RWPE1 (cell line): ENCODE measurements around the gene GCDH.

Source experiments
- CTCF ChIA-PET: fragments of 350-600 bp; sonication (Branson Sonifier 250); formaldehyde crosslinking; extraction: SDS; loops from one replicate; lab custom pipeline; 2021; lab: Yijun Ruan, JAX
- POLR2A ChIA-PET: fragments of 400-600 bp; formaldehyde crosslinking; extraction: SDS; loops from one replicate; lab custom pipeline; 2020; ENCODE audit warnings: antibody characterized with exemption; ENCODE audit not compliant: low non-redundant PET; lab: Yijun Ruan, JAX
- DNase-seq: peaks from one replicate; pipeline ENCODE4 v3.0.0; 2012; ENCODE audit warnings: low spot score
- H3K27ac ChIP-seq: fragments of 450-650 bp; 2 replicates; pipeline ENCODE4 v1.5.1; 2017
- TF ChIP-seq, protein P1 (sequence below): fragments of 450-650 bp; conservative IDR thresholded peaks from 2 replicates; pipeline ENCODE4 v1.5.1; 2017; ENCODE audit warnings: low read depth, mild to moderate bottlenecking

The GCDH gene

DNA sequence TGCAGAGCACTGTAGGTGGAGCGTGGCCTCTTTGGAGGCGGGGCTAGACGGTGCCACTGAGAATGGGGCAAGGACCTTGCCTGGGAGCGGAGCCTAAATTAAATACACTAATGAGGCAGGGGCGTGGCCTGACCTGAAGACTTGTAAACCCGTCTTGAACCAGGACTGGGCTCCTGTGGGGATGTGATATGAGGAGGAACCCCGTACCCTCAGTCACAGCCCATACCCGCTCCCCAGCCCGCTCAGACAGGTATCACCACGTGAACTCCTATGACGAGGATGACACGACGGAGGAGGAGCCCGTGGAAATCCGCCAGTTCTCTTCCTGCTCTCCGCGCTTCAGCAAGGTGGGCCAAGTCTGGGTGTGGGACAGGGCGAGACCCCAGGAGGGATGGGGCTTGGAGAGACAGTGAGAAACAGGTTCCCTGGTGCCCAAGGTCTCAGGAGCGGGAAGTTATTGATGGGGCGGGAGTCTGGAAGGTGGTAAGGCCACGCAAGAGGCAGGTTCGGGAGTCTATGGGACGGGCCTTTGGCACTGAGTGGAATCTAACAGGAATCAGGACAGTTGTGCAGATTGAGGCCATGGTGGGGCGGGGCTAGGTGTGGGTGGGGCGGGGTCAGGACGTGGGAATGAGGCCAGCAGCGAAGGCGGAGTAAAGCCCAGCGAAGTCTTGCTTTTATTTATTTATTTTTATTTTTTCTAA is 24.4 kb upstream of the GCDH start:
- peak overlapping the region; percentile 25; the same call in 1 of the 2 replicates for H3K27ac ChIP-seq
- ChIA-PET POLR2A (no interaction called here), CTCF (no interaction called here)
- TF ChIP-seq, protein P1, sequence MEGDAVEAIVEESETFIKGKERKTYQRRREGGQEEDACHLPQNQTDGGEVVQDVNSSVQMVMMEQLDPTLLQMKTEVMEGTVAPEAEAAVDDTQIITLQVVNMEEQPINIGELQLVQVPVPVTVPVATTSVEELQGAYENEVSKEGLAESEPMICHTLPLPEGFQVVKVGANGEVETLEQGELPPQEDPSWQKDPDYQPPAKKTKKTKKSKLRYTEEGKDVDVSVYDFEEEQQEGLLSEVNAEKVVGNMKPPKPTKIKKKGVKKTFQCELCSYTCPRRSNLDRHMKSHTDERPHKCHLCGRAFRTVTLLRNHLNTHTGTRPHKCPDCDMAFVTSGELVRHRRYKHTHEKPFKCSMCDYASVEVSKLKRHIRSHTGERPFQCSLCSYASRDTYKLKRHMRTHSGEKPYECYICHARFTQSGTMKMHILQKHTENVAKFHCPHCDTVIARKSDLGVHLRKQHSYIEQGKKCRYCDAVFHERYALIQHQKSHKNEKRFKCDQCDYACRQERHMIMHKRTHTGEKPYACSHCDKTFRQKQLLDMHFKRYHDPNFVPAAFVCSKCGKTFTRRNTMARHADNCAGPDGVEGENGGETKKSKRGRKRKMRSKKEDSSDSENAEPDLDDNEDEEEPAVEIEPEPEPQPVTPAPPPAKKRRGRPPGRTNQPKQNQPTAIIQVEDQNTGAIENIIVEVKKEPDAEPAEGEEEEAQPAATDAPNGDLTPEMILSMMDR = no peak
- no peak for DNase-seq

DNA sequence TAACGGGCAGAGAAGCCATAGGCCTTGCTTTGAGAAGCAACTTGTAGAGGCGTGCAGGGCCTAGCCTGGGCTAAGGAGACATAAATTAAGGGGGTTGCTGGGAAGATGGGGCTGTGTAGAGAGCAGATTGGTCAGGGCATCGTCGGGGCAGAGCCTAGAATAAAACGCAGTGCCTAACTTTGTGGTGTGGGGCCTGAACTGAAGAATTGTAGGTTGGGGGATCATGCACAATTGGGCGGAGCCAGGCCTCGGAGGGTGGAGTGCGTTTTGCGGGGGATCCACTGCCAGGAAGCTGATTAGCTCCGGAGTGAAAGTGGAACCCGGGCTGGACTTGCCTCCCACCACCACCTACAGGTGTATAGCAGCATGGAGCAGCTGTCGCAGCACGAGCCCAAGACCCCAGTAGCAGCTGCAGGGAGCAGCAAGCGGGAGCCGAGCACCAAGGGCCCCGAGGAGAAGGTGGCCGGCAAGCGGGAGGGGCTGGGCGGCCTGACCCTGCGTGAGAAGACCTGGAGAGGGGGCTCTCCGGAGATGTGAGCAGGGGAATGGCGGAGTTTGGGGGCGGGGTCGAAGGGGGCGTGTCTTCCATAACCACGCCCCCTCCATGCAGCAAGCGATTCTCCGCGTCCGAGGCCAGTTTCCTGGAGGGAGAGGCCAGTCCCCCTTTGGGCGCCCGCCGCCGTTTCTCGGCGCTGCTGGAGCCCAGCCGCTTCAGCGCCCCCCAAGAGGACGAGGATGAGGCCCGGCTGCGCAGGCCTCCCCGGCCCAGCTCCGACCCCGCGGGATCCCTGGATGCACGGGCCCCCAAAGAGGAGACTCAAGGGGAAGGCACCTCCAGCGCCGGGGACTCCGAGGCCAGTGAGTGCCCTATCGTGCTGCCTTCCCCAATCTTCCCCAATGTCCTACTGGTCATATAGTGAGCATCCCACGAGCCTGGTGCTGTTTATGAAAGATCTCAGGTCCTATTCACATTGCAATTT is 23.6 kb upstream of the GCDH start:
- H3K27ac ChIP-seq = peak overlapping the region; percentile 25; the same call in 1 of the 2 replicates
- ChIA-PET CTCF (no interaction called here), POLR2A (no interaction called here)
- TF ChIP-seq, protein P1 = no peak
- DNase-seq = peak; percentile 62

DNA sequence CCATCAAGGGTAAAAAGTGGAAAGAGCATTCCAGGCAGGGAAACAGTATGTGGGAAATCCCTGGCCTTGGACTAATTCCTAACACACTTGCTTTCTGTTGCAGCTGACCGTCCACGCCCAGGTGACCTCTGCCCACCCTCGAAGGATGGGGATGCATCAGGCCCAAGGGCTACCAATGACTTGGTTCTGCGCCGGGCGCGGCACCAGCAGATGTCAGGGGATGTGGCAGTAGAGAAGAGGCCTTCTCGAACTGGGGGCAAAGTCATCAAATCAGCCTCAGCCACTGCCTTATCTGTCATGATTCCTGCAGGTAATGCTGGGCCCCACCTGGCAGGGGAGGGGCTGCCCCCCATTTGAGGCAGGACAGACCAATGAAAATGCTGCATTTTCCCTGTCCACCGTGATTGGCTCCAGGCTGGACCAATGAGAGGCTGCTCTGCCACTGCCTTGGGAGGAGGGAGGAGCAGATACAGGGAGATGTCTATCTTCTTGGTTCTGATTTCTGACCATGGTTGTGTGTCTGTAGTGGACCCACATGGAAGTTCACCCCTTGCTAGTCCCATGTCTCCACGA is 22.3 kb upstream of the GCDH start:
- DNase-seq = peak; percentile 68
- TF ChIP-seq, protein P1 = no peak
- H3K27ac ChIP-seq = no peak overlapping the region
- ChIA-PET CTCF (no interaction called here), POLR2A (no interaction called here)

DNA sequence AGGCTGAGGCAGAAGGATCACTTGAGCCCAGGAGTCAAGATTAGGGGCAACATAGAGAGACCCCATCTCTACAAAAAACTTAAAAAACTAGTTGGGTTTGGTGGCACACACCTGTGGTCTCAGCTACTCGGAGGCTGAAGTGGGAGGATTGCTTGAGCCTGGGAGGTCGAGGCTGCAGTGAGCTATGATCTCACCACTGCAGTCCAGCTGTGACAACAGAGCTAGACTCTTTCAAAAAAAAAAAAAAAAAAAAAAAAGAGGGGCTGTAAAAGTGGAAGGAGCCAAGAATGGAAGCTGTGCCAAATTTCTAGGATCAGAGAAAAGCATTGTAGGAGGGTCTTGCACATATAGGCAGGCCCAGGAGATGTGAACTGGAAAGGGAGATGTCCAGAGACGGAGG is 19.3 kb upstream of the GCDH start:
- ChIA-PET CTCF (no interaction called here), POLR2A (no interaction called here)
- no peak overlapping the region for H3K27ac ChIP-seq
- TF ChIP-seq, protein P1 = no peak
- DNase-seq = no peak

DNA sequence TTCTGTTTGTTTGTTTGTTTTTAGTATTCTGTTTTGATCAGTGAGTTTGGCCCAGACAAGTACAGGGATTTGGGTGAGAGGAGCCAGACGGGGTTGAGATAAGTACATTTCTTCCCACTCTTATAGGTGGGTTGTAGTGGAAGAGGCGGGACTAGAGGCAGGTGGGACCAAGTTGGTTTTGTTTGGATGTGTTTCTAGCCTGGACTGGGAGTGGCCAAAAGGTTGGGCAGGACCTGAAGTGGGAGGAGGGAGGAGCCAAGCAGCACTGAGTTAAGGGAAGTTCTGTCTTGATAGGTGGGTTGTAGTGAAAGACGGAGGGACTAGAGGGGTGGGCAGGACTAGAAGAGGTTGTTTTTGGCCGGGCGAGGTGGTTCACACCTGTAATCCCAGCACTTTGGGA is 18.7 kb upstream of the GCDH start:
- ChIA-PET POLR2A (no interaction called here), CTCF (interaction anchor here (0.5 to 0.8 kb wide), 3 partner anchors 18 to 318 kb away, joined by 3 to 8 read pairs (median 3); no protein-coding TSS in a partner anchor)
- TF ChIP-seq, protein P1 = no peak
- H3K27ac ChIP-seq = no peak overlapping the region; the same call in 1 of the 2 replicates
- no peak for DNase-seq
